ENCODE data around the gene ANKS1B.
A peak's percentile ranks its signal among the peaks of the same experiment; 100 is the strongest.

The ANKS1B gene

GRCh38 chr12:98896938-98897337 lies 1087.8 kb downstream of the ANKS1B start:
- DNase-seq, result peak; percentile 22

- no peak for DNase-seq
Observed at GRCh38 chr12:98895086-98895651, 1089.6 kb downstream of the ANKS1B start.

GRCh38 chr12:98894412-98895085 lies 1090.2 kb downstream of the ANKS1B start:
- DNase-seq, result no peak

GRCh38 chr12:98893675-98894411 lies 1090.9 kb downstream of the ANKS1B start:
- DNase-seq, result no peak

GRCh38 chr12:98893126-98893674 lies 1091.5 kb downstream of the ANKS1B start:
- DNase-seq, result no peak

- no peak for DNase-seq
Observed at GRCh38 chr12:98885778-98886177, 1099.0 kb downstream of the ANKS1B start.

- no peak for DNase-seq
Observed at GRCh38 chr12:98883231-98883630, 1101.5 kb downstream of the ANKS1B start.

GRCh38 chr12:98882526-98882925 lies 1102.2 kb downstream of the ANKS1B start:
- DNase-seq, result no peak

- no peak for DNase-seq
Observed at GRCh38 chr12:98873776-98874175, 1111.0 kb downstream of the ANKS1B start.

GRCh38 chr12:98870504-98870903 lies 1114.2 kb downstream of the ANKS1B start:
- DNase-seq, result no peak

- DNase-seq, result no peak
Observed at GRCh38 chr12:98869886-98870503, 1114.7 kb downstream of the ANKS1B start.

- no peak for DNase-seq
Observed at GRCh38 chr12:98868538-98868937, 1116.2 kb downstream of the ANKS1B start.

GRCh38 chr12:98868076-98868475 lies 1116.7 kb downstream of the ANKS1B start:
- no peak for DNase-seq

GRCh38 chr12:98864363-98864762 lies 1120.4 kb downstream of the ANKS1B start:
- no peak for DNase-seq

- no peak for DNase-seq
Observed at GRCh38 chr12:98863167-98863566, 1121.6 kb downstream of the ANKS1B start.

GRCh38 chr12:98861251-98861650 lies 1123.5 kb downstream of the ANKS1B start:
- no peak for DNase-seq

- DNase-seq, result no peak
Observed at GRCh38 chr12:98856897-98857540, 1127.7 kb downstream of the ANKS1B start.

- no peak for DNase-seq
Observed at GRCh38 chr12:98852181-98852580, 1132.6 kb downstream of the ANKS1B start.

- no peak for DNase-seq
Observed at GRCh38 chr12:98847242-98847641, 1137.5 kb downstream of the ANKS1B start.

- no peak for DNase-seq
Observed at GRCh38 chr12:98845957-98846356, 1138.8 kb downstream of the ANKS1B start.

- DNase-seq, result no peak
Observed at GRCh38 chr12:98840325-98840724, 1144.4 kb downstream of the ANKS1B start.

- DNase-seq, result peak; percentile 2
Observed at GRCh38 chr12:98838231-98838647, 1146.5 kb downstream of the ANKS1B start.

All from hematopoietic multipotent progenitor cell treated with erythropoietin and hydrocortisone succinate and interleukin-3 and kit ligand, for 6 days (in vitro differentiated cells).